IPS DF 4.7 (cell line): ENCODE measurements around the gene ITM2C.

Experiments used
- DNase-seq: peaks from one replicate; pipeline ENCODE4 v3.0.0-alpha.2; 2013; ENCODE audit warnings: low spot score; ENCODE audit errors: extremely low read depth

Gene ITM2C

GRCh38 chr2:230872968-230873660 is 8.4 kb downstream of the ITM2C start:
- DNase-seq, result no peak

DNA sequence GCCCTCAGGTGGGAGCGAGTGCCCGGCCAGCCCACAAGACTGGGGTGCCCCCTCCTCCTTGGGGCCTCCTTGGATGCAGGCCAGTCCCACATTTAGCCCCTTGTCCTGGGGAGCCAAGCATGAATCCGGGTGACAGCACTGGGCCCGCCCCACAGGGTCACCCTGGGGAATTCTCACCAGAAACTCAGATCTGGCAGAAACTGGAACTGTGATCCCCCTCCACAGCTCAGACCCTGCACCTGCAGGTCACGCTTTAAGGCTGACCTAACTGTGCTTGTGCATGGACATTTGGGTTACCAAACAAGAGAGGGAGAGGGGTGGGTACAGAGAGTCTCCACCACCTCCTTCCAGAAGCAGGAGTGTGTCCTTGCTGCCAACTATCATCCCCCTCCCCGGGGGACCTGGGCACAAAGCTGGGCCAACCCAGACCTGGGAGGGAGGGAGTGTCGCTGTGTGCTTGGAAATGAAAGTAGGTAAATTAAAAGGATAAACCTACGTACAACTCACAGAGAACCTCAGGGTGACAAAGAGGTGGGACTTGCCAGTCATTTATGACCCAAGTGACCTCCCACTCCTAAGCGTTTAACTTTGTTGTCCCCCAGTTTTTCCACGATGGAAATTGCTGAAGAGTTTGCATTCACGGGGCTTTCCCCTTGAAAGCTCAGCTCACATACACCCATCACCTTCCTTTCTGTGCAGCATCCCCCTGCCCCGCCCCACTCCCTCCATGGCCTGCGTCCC is 9.1 kb downstream of the ITM2C start:
- DNase-seq, result no peak

DNA sequence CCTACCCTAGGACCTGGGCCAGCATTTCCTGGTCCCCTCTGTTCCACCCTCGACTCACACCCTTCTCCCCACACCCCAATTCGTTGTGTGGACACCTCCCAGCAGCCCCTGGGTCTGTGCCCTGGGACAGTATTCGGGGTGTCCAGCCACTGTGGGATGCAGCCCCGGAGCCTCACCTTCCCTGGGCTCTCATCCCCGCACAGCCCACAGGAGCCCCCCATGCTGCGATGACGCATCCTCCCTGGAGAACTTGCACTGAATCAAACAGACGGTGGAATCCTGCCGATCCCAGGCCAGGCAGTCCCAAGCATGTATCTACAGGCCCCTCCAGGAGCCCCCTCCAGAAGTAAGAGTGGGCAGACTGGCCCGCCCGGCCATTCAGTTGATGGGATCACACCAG is 9.7 kb downstream of the ITM2C start:
- DNase-seq, result no peak

DNA sequence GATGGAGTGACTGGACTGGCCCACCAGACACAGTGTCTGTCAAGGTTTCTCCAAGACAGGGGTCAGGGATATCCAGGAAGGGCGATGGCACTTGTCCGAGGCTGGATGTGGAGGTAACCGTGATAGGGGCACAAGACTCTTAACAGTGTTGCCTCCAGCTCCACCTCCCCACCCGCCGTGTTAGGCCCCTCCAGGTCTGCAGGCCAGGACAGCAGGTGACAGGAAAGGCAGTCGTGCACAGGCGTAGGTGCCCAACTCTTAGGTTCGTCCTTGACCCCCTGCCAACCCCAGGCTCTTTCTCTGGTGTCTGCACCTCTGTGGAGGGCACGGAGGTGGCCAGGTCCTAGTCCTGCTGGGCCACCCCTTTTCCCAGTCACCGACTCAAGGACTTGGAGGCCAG is 10.1 kb downstream of the ITM2C start:
- no peak for DNase-seq

DNA sequence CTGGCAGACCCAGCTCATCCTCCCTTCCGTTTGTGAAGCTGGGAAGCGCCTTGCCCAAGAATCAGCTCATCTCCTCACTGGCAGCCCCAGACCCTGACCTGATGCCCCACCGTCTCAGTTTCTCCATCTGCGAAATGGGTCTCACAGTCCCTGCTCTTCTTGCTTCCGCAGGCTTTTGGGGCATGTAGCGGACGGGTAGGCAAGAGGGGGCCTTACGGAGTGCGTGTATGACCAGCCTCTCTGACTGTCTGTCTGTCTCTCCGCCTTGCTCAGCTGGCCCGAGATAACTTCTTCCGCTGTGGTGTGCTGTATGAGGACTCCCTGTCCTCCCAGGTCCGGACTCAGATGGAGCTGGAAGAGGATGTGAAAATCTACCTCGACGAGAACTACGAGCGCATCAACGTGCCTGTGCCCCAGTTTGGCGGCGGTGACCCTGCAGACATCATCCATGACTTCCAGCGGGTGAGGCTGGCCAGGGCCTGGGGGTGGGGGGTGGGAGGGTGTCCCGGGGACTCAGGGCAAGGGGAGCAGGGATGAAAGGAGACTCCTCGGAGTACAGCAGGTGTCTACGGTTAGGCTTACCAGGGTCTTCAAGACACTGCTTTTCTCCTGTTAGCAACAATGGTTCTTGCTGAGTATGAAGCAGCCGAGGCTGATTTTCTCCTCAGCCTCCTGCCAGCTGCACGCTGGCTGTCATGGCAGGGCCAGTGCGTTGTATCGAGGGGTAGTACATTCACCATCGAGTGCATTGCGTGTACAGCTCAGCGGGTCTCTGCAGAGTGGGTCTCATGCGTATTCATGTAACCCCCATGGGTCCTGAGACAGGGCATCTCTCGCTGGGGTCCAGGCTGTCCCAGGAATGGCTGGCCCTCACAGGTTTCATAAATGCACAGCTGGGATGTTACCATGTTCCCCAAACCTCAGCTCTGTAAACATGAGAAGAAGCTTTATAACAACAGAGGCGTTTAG is 10.9 kb downstream of the ITM2C start:
- DNase-seq, result no peak

DNA sequence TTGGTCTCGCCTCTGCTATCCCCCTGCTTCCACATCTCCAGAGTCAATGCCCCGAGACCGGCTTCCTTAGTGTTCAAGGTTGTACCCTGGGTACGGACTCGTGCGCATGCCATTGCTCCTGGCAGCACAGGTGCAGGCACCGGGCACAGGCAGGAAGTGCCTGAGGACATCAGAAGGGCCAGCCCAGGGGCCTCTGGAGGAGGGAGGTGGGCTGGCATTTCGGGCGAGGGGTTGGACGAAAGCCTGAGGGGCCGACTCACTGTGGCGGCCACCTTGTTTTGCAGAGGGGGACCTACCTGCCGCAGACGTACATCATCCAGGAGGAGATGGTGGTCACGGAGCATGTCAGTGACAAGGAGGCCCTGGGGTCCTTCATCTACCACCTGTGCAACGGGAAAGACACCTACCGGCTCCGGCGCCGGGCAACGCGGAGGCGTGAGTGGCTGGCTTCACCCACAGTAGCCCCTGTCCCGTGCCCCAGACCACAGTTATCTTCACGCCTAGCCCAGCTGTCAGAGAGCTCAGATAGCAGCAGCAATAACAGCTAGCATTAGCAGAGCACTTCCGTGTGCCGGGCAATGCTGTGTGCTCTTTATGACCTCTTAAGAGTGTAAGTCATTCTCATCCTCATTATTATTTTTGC is 12.5 kb downstream of the ITM2C start:
- DNase-seq, result no peak

DNA sequence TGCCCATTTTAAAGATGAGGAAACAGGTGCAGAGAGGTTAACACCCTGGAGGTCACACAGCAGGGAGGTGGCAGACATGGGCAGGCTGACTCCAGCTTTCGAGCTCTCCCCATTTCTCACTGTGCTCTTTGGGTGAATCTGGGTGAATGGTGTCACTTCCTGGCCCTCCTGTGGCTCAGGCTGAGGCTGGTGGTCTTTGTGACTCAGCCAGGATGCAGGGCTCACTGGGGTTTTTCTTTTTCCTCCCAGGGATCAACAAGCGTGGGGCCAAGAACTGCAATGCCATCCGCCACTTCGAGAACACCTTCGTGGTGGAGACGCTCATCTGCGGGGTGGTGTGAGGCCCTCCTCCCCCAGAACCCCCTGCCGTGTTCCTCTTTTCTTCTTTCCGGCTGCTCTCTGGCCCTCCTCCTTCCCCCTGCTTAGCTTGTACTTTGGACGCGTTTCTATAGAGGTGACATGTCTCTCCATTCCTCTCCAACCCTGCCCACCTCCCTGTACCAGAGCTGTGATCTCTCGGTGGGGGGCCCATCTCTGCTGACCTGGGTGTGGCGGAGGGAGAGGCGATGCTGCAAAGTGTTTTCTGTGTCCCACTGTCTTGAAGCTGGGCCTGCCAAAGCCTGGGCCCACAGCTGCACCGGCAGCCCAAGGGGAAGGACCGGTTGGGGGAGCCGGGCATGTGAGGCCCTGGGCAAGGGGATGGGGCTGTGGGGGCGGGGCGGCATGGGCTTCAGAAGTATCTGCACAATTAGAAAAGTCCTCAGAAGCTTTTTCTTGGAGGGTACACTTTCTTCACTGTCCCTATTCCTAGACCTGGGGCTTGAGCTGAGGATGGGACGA is 13.2 kb downstream of the ITM2C start:
- no peak for DNase-seq

DNA sequence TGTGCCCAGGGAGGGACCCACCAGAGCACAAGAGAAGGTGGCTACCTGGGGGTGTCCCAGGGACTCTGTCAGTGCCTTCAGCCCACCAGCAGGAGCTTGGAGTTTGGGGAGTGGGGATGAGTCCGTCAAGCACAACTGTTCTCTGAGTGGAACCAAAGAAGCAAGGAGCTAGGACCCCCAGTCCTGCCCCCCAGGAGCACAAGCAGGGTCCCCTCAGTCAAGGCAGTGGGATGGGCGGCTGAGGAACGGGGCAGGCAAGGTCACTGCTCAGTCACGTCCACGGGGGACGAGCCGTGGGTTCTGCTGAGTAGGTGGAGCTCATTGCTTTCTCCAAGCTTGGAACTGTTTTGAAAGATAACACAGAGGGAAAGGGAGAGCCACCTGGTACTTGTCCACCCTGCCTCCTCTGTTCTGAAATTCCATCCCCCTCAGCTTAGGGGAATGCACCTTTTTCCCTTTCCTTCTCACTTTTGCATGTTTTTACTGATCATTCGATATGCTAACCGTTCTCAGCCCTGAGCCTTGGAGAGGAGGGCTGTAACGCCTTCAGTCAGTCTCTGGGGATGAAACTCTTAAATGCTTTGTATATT is 14.0 kb downstream of the ITM2C start:
- no peak for DNase-seq

GRCh38 chr2:230879271-230879882 is 14.6 kb downstream of the ITM2C start:
- DNase-seq, result no peak

DNA sequence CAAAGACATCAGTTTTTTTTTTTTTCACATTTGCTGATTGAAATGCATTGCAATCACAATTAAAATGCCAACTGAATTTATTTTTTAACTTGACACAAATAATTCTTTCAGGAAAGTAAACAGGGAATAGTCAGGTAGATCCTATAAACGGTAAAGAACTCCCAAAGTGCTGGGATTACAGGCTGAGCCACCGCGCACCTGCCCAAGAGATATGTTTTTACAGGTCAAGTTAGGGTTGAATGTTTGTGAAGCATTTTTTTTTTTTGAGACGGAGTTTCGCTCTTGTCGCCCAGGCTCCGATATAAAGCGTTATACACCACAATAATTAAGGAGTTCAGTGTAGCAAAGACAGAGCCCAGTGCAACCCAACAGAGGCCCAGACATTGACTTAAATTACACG is 15.1 kb downstream of the ITM2C start:
- DNase-seq, result no peak

GRCh38 chr2:230881840-230882239 is 17.1 kb downstream of the ITM2C start:
- no peak for DNase-seq

- DNase-seq, result no peak
These were observed 20.9 kb downstream of the ITM2C start for GRCh38 chr2:230885463-230886130.

GRCh38 chr2:230886206-230886605 is 21.5 kb downstream of the ITM2C start:
- DNase-seq, result no peak

DNA sequence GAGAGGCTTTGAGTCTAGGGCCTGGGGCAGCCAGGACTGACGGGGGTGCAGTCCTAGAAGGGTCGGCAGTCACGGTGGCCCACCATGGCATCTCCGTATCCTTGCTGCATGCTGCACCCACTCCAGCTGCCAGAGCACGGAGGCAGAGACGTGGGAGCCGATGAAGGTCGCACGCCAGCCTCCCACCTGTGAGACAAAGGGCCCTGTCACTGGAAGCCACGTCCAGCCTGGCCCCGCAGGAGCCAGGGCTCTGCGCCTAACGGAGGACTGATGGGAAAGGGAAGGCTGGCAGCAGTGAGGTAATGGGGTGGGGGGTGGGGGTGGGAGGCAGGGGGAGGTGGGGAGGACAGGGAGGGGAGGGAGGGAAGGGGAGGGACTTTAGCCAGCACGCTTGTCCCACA is 21.9 kb downstream of the ITM2C start:
- no peak for DNase-seq

GRCh38 chr2:230887342-230887741 is 22.6 kb downstream of the ITM2C start:
- DNase-seq, result no peak

GRCh38 chr2:230888824-230889400 is 24.2 kb downstream of the ITM2C start:
- DNase-seq, result no peak

DNA sequence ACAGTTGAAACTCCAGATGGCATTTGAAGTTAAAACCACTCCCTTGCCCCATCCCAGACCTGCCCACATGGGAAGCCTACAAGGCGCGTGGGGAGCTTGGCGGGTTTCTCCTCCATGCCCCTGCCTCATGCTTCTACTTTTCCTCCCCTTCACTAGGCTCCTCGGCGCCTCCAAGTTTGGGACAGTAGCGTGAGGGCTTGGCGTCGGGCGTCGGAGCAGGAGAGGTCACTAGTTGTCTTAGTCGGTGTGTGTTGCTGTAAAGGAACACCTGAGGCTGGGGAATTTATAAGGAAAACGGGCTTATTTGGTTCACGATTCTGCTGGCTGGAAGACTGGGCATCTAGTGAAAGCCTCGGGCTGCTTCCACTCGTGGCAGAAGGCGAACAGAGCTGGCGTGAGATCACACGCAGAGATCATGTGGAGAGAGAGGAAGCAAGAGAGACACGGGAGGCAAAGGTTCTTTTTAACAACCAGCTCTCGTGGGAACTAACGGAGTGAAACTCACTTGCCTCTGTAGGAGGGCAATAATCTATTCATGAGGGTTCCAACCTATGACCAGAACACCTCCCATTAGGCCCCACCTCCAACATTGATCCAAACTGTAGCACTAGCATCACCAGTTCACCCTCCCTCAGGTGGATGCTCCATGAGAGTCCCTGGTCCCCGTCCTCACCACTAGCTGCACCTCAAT is 25.3 kb downstream of the ITM2C start:
- no peak for DNase-seq

DNA sequence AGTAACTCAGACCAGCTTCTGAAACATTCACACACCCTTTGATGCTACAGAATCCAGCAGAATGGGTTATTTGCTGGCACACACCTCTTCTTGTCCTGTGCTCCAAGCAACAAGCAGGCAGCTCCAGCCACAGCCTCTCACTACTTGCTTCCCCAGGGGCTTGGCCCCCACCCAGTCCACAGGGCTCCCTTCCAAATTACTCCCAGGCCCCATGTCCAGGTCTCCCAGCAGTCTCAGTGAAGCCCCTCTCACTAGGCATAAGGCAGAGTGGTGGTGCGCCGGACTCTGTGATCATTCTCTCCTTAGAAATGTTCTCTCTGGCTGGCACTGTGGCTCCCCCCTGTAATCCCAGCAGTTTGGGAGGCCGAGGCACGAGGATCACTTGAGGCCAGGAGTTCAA is 25.9 kb downstream of the ITM2C start:
- DNase-seq, result no peak
